Measurements from ENCODE around the gene EXOC3L1. TPM values are rescaled to one million over a fixed set of nuclear protein-coding genes. Genes with fewer than 3 reads are reported as not detected.

Gene EXOC3L1
- total RNA-seq, 1 donor from 2014 or later: not detected

DNA sequence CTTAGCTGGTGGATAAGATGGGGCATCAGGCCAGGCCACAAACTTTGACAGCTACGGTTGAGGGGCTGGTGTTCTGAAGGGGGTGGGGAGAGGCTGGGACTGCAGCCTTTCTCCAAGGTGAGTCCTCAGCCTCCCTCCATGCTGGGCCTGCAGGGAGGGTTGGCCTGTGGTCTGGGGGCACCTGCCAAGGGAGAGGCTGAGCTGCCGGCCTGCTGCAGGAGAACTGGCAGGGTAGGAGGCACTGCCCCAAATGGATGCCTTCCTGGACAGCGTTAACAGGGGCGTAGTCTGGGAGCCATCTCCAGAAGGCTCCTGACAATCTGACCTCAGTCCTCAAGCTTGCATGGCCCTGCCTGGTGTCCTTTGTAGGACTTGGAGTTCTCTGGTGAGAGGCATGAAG is 14.1 kb upstream of the EXOC3L1 start:
- Histone ChIP-seq H2AFZ (replicated peaks) (no peak overlapping the region), H3K27me3 (no peaks in the 10 kb centered on the region), H4K20me1 (ENCODE audit: low read depth) (peaks cover 21% of the 10 kb centered on the region), H3K4me1 (peaks cover 15% of the 10 kb centered on the region), H3K27ac (no peak overlapping the region), H3K79me2 (ENCODE audit: low read depth) (no peaks in the 10 kb centered on the region), H3K36me3 (no peaks in the 10 kb centered on the region), H3K9ac (no peak overlapping the region), H3K4me3 (no peak overlapping the region), H3K9me3 (ENCODE audit: low read depth) (no peaks in the 10 kb centered on the region), H3F3A (ENCODE audit: low read depth) (peaks cover 17% of the 10 kb centered on the region), H3K4me2 (no peak overlapping the region)
- Mint-ChIP-seq H3K27me3 (ENCODE audit: insufficient read depth, low read depth) (peaks cover 8% of the 10 kb centered on the region), H3K27ac (no peak overlapping the region), H3K4me3 (no peak overlapping the region), H3K9me3 (no peaks in the 10 kb centered on the region), H3K36me3 (peaks cover 6% of the 10 kb centered on the region), H3K4me1 (peaks cover 7% of the 10 kb centered on the region)
- TF ChIP-seq EZH2 (IDR thresholded peaks at IDR 0.05): no peak
- TF ChIP-seq, protein P1, sequence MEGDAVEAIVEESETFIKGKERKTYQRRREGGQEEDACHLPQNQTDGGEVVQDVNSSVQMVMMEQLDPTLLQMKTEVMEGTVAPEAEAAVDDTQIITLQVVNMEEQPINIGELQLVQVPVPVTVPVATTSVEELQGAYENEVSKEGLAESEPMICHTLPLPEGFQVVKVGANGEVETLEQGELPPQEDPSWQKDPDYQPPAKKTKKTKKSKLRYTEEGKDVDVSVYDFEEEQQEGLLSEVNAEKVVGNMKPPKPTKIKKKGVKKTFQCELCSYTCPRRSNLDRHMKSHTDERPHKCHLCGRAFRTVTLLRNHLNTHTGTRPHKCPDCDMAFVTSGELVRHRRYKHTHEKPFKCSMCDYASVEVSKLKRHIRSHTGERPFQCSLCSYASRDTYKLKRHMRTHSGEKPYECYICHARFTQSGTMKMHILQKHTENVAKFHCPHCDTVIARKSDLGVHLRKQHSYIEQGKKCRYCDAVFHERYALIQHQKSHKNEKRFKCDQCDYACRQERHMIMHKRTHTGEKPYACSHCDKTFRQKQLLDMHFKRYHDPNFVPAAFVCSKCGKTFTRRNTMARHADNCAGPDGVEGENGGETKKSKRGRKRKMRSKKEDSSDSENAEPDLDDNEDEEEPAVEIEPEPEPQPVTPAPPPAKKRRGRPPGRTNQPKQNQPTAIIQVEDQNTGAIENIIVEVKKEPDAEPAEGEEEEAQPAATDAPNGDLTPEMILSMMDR (IDR thresholded peaks at IDR 0.05): no peak
- no peak for TF ChIP-seq EZH2phosphoT487 (IDR thresholded peaks at IDR 0.05)
- no peak for DNase-seq (ENCODE audit: low spot score)

DNA sequence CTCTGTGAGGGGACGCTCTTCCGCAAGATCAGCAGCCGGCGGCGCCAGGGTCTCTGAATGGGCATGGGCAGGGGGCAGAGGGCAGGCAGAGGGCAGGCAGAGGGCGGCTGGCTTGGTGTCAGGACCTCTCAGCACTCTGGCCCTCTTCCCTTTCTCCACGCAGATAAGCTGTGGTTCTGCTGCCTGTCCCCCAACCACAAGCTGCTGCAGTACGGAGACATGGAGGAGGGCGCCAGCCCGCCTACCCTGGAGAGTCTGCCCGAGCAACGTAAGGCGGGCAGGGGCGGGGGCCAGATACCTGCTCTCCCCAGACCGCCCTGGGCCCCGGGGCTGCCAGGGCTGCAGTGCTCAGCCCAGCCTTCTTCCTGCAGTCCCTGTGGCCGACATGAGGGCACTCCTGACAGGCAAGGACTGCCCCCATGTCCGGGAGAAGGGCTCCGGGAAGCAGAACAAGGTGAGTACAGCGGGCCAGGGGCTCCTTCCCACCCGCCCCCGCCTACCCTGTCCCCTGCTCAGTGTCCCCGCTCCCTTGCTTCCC is 13.1 kb upstream of the EXOC3L1 start:
- H3K9ac ChIP-seq: no peak overlapping the region
- H3K4me3 ChIP-seq: no peak overlapping the region
- H3K4me1 ChIP-seq: peaks cover 21% of the 10 kb centered on the region
- peaks cover 31% of the 10 kb centered on the region for H4K20me1 ChIP-seq (ENCODE audit: low read depth)
- no peak overlapping the region for H3K4me3 Mint-ChIP-seq
- H3K4me2 ChIP-seq: no peak overlapping the region
- H3K9me3 Mint-ChIP-seq: no peaks in the 10 kb centered on the region
- no peak overlapping the region for H3K27ac Mint-ChIP-seq
- H3K79me2 ChIP-seq (ENCODE audit: low read depth): no peaks in the 10 kb centered on the region
- H3K27me3 ChIP-seq: no peaks in the 10 kb centered on the region
- H3K27ac ChIP-seq: no peak overlapping the region
- peaks cover 7% of the 10 kb centered on the region for H3K4me1 Mint-ChIP-seq
- H3K27me3 Mint-ChIP-seq (ENCODE audit: insufficient read depth, low read depth): peaks cover 8% of the 10 kb centered on the region
- TF ChIP-seq EZH2phosphoT487 (IDR thresholded peaks at IDR 0.05): no peak
- TF ChIP-seq, protein P1 (IDR thresholded peaks at IDR 0.05): no peak
- TF ChIP-seq EZH2 (IDR thresholded peaks at IDR 0.05): no peak
- no peak overlapping the region for H2AFZ ChIP-seq (replicated peaks)
- no peak for DNase-seq (ENCODE audit: low spot score)
- peaks cover 6% of the 10 kb centered on the region for H3K36me3 Mint-ChIP-seq
- H3K36me3 ChIP-seq: no peaks in the 10 kb centered on the region
- no peaks in the 10 kb centered on the region for H3K9me3 ChIP-seq (ENCODE audit: low read depth)
- H3F3A ChIP-seq (ENCODE audit: low read depth): peaks cover 28% of the 10 kb centered on the region

DNA sequence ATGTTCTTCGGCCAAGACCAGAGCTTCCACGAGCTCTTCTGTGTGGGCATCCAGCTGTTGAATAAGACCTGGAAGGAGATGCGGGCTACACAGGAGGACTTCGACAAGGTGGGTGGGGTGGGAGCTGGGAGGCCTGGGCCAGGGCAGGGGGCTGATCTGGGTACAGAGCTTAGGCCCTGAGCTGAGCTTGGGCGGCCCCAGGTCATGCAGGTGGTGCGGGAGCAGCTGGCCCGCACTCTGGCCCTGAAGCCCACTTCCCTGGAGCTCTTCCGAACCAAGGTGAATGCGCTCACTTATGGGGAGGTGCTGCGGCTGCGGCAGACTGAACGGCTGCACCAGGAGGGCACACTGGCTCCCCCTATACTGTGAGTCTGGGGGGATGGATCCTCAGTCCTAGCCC is 12.5 kb upstream of the EXOC3L1 start:
- Mint-ChIP-seq H3K27ac (no peak overlapping the region), H3K36me3 (peaks cover 6% of the 10 kb centered on the region), H3K4me1 (peaks cover 7% of the 10 kb centered on the region), H3K4me3 (no peak overlapping the region), H3K27me3 (ENCODE audit: insufficient read depth, low read depth) (peaks cover 8% of the 10 kb centered on the region), H3K9me3 (no peaks in the 10 kb centered on the region)
- no peak overlapping the region for H3K4me3 ChIP-seq
- TF ChIP-seq, protein P1 (IDR thresholded peaks at IDR 0.05): no peak
- TF ChIP-seq EZH2phosphoT487 (IDR thresholded peaks at IDR 0.05): no peak
- TF ChIP-seq EZH2 (IDR thresholded peaks at IDR 0.05): no peak
- DNase-seq (ENCODE audit: low spot score): no peak
- H3K9ac ChIP-seq: no peak overlapping the region
- H3F3A ChIP-seq (ENCODE audit: low read depth): peaks cover 34% of the 10 kb centered on the region
- no peaks in the 10 kb centered on the region for H3K79me2 ChIP-seq (ENCODE audit: low read depth)
- H3K4me1 ChIP-seq: peaks cover 20% of the 10 kb centered on the region
- no peak overlapping the region for H3K27ac ChIP-seq
- H3K4me2 ChIP-seq: no peak overlapping the region
- no peaks in the 10 kb centered on the region for H3K9me3 ChIP-seq (ENCODE audit: low read depth)
- H3K36me3 ChIP-seq: no peaks in the 10 kb centered on the region
- H2AFZ ChIP-seq (replicated peaks): no peak overlapping the region
- H4K20me1 ChIP-seq (ENCODE audit: low read depth): peaks cover 35% of the 10 kb centered on the region
- H3K27me3 ChIP-seq: no peaks in the 10 kb centered on the region

All from neural progenitor cell (in vitro differentiated cells).